B cell (primary cell): ENCODE data around the gene CCND1. TPM values are rescaled to one million over a fixed set of nuclear protein-coding genes. Genes with fewer than 3 reads are reported as not detected.

Experiments used
- ATAC-seq: fragments of 200-7000 bp; cut with Tn5 transposase; one replicate; pipeline ENCODE4 v1.10.0; 2021; ENCODE audit warnings: low read depth, mild to moderate bottlenecking, moderate number of reproducible peaks, moderate library complexity
- CTCF ChIA-PET: fragments of 350-600 bp; sonication (Branson Sonifier 250); formaldehyde crosslinking; loops from one replicate; lab custom pipeline; 2021; ENCODE audit warnings: antibody characterized with exemption, inconsistent platforms; lab: Charles Lee
- POLR2A ChIA-PET: fragments of 350-600 bp; sonication (Branson Sonifier 250); formaldehyde crosslinking; loops from one replicate; lab custom pipeline; 2021; ENCODE audit warnings: antibody characterized with exemption; lab: Charles Lee
- DNase-seq: peaks from one replicate; pipeline ENCODE4 v3.0.0; 2013
- H2AFZ ChIP-seq: 2 replicates; pipeline ENCODE4 v1.6.1; 2012; ENCODE audit warnings: mild to moderate bottlenecking, low read depth, low read length; ENCODE audit not compliant: insufficient read depth, poor library complexity, severe bottlenecking
- H3K27ac ChIP-seq, 2 donors: 1 replicate in 1 of 2; 2 replicates in 1 of 2; pipeline ENCODE4 v1.5.1; 2012 to 2013; ENCODE audit warnings: low read length in 2 of 2, mild to moderate bottlenecking in 2 of 2, moderate library complexity in 1 of 2
- H3K27me3 ChIP-seq, 4 experiments: fragments of 200-600 bp in 1 of 4; sonication (generic) in 1 of 4; replicated peaks in 1 of 4; 1 replicate in 2 of 4; 2 replicates in 2 of 4; pipeline versions ENCODE4 v1.6.1 to v1.7.0; 2013 to 2016; ENCODE audit warnings: low read length in 3 of 4, mild to moderate bottlenecking in 2 of 4, mixed read lengths in 1 of 4, moderate library complexity in 1 of 4; ENCODE audit not compliant: insufficient read depth in 4 of 4, control insufficient read depth in 3 of 4; ENCODE audit errors: control extremely low read depth in 1 of 4
- H3K36me3 ChIP-seq, 2 experiments: replicated peaks in 1 of 2; 1 replicate in 1 of 2; 2 replicates in 1 of 2; pipeline versions ENCODE4 v1.6.1 to v1.7.1; 2013; ENCODE audit warnings: low read length in 1 of 2; ENCODE audit not compliant: insufficient read depth in 2 of 2, control insufficient read depth in 1 of 2; ENCODE audit errors: control extremely low read depth in 1 of 2, extremely low read depth in 1 of 2
- H3K4me1 ChIP-seq, 2 donors: fragments of 200-600 bp in 1 of 2; sonication (generic) in 1 of 2; 1 replicate in 1 of 2; 2 replicates in 1 of 2; pipeline versions ENCODE4 v1.5.1 to v1.6.1; 2013 to 2017; ENCODE audit warnings: low read length in 2 of 2; ENCODE audit not compliant: control insufficient read depth in 2 of 2, insufficient read depth in 2 of 2
- H3K4me2 ChIP-seq: replicated peaks from 2 replicates; pipeline ENCODE3; 2012; ENCODE audit warnings: mild to moderate bottlenecking, low read depth, low read length; ENCODE audit not compliant: poor library complexity, severe bottlenecking
- H3K4me3 ChIP-seq, 5 experiments: fragments of 200-600 bp in 1 of 5; sonication (generic) in 1 of 5; 1 replicate in 3 of 5; 2 replicates in 2 of 5; pipeline versions ENCODE4 v1.5.1 to v1.7.0; 2011 to 2016; ENCODE audit warnings: low read length in 4 of 5, mild to moderate bottlenecking in 4 of 5, low read depth in 2 of 5, control low read depth in 1 of 5, moderate library complexity in 1 of 5; ENCODE audit not compliant: insufficient read depth in 1 of 5; ENCODE audit errors: control extremely low read depth in 1 of 5, extremely low read depth in 1 of 5
- H3K79me2 ChIP-seq: fragments of 200-600 bp; sonication (generic); one replicate; pipeline ENCODE4 v1.6.0; 2016; ENCODE audit warnings: low read length; ENCODE audit not compliant: control insufficient read depth, insufficient read depth
- H3K9ac ChIP-seq: fragments of 200-600 bp; sonication (generic); 2 replicates; pipeline ENCODE4 v1.6.1; 2017; ENCODE audit warnings: mild to moderate bottlenecking, low read length, moderate library complexity
- H3K9me3 ChIP-seq, 3 donors: one replicate each; pipeline versions ENCODE4 v1.6.1 to v1.7.1; 2013; ENCODE audit warnings: low read length in 2 of 3; ENCODE audit not compliant: control insufficient read depth in 2 of 3, insufficient read depth in 1 of 3; ENCODE audit errors: control extremely low read depth in 1 of 3
- H4K20me1 ChIP-seq: 2 replicates; pipeline ENCODE4 v1.6.0; 2012; ENCODE audit warnings: mild to moderate bottlenecking, low read length; ENCODE audit not compliant: insufficient read depth, control insufficient read depth, poor library complexity, severe bottlenecking
- H3K27ac Mint-ChIP-seq: one replicate; pipeline ENCODE4 v1.8.0; 2021; ENCODE audit warnings: mixed read lengths
- H3K27me3 Mint-ChIP-seq: one replicate; pipeline ENCODE4 v1.8.0; 2021; ENCODE audit warnings: mixed read lengths
- H3K4me1 Mint-ChIP-seq: one replicate; pipeline ENCODE4 v1.8.0; 2021; ENCODE audit warnings: mixed read lengths
- H3K4me3 Mint-ChIP-seq: one replicate; pipeline ENCODE4 v1.8.0; 2021; ENCODE audit warnings: mixed read lengths
- H3K9me3 Mint-ChIP-seq: one replicate; pipeline ENCODE4 v1.8.0; 2022; ENCODE audit warnings: mixed read lengths; ENCODE audit not compliant: insufficient read depth
- CTCF ChIP-seq: fragments of 200-600 bp; IDR thresholded peaks from one replicate; pipeline ENCODE4 v1.8.0; 2022; ENCODE audit warnings: antibody characterized with exemption, mild to moderate bottlenecking
- EZH2 ChIP-seq: IDR thresholded peaks from 2 replicates; pipeline ENCODE4 v1.6.1; 2012; ENCODE audit warnings: borderline replicate concordance, low read depth, mild to moderate bottlenecking, moderate library complexity, low read length; ENCODE audit not compliant: insufficient read depth, poor library complexity, severe bottlenecking
- WGBS: methylation state at CpG from one replicate; pipeline ENCODE4 v1.1.5; 2013; ENCODE audit warnings: missing lambda C conversion rate; ENCODE audit not compliant: insufficient coverage; 5-methylcytosine and 5-hydroxymethylcytosine counted together
- intact Hi-C: fragments of 100-400 bp; cut with micrococcal nuclease; formaldehyde crosslinking; loops from one replicate; pipeline ENCODE4 v1.10.0; 2022
- polyA plus RNA-seq: library from polyadenylated mRNA; depleted of rRNA; stranded (reverse); fragments of >200 nt; gene quantifications from 2 replicates; pipeline ENCODE4 v1.2.3, GENCODE V29; 2012
- total RNA-seq, 2 donors: library from RNA; stranded (reverse); fragments of 120-200 nt in 1 of 2; gene quantifications; 1 replicate in 1 of 2; 2 replicates in 1 of 2; pipeline versions ENCODE4 v1.2.3 to v1.2.4, GENCODE V29; 2013 to 2022

The CCND1 gene
- total and polyA plus RNA-seq, 2 donors (not counting 1 experiment from before 2014, with no cell fraction given): 4.9 to 8.8 TPM

- H3K4me2 ChIP-seq: no peak overlapping the region
- WGBS: 93% methylated on average over 24 of the region's 27 CpGs
- intact Hi-C loops: no loop called here
Measured at GRCh38 chr11:69654660-69655478, 13.9 kb downstream of the CCND1 start.

More at GRCh38 chr11:69654660-69655478, 13.9 kb downstream of the CCND1 start:
- Histone ChIP-seq H3K9ac (no peak overlapping the region), H3K9me3 (no peaks in the 10 kb centered on the region), H3K27ac (no peak overlapping the region), H3K36me3 (peaks cover 0 to 2% of the 10 kb centered on the region in 2 experiments), H3K27me3 (no peaks in the 10 kb centered on the region), H3K4me1 (no peaks in the 10 kb centered on the region), H3K4me3 (no peak overlapping the region), H4K20me1 (no peaks in the 10 kb centered on the region), H2AFZ (no peak overlapping the region), H3K79me2 (no peaks in the 10 kb centered on the region)
- TF ChIP-seq CTCF (no peak), EZH2 (no peak)
- Mint-ChIP-seq H3K4me3 (no peak overlapping the region), H3K27me3 (no peaks in the 10 kb centered on the region), H3K27ac (no peak overlapping the region), H3K9me3 (no peaks in the 10 kb centered on the region), H3K4me1 (no peaks in the 10 kb centered on the region)
- DNase-seq: no peak
- ChIA-PET POLR2A (no interaction called here), CTCF (no interaction called here)
- ATAC-seq: no peak
